ENCODE data around the gene OR6S1. TPM values are rescaled to one million over a fixed set of nuclear protein-coding genes. Genes with fewer than 3 reads are reported as not detected.

OR6S1 gene
- total RNA-seq, 1 donor from 2014 or later, result not detected

- H3K4me1 Mint-ChIP-seq, result peaks cover 58% of the 10 kb centered on the region
Measured at GRCh38 chr14:20631880-20632389, 9.6 kb downstream of the OR6S1 start.

GRCh38 chr14:20631023-20631879, 10.2 kb downstream of the OR6S1 start:
- CTCF ChIA-PET, result interaction anchor here (0.9 to 5.7 kb wide), 5 partner anchors 20 to 305 kb away, joined by 3 to 43 read pairs (median 4); no protein-coding TSS in a partner anchor
- DNase-seq (no peak), ATAC-seq (ENCODE audit: low read depth) (no peak)
- intact Hi-C loops (cut with micrococcal nuclease), result loop anchor here (1.0 to 10.0 kb wide), 3 partner anchors 8 to 444 kb away; partner anchors contain the start of genes ARHGEF40 and PARP2
- peak overlapping the region; percentile 82 for H3K4me3 Mint-ChIP-seq
- no peak for TF ChIP-seq CTCF (IDR thresholded peaks at IDR 0.05)
- POLR2A ChIA-PET, result interaction anchor here (1.3 to 2.5 kb wide), 5 partner anchors 9 to 288 kb away, joined by 4 to 18 read pairs (median 8); partner anchors contain the start of gene PARP2
- peaks cover 65% of the 10 kb centered on the region for H3K4me1 Mint-ChIP-seq
- H3K9me3 Mint-ChIP-seq, result peaks cover 4% of the 10 kb centered on the region
- H3K27ac Mint-ChIP-seq, result peak overlapping the region; percentile 84
- peaks cover 30% of the 10 kb centered on the region for H3K27me3 Mint-ChIP-seq
- peaks cover 5% of the 10 kb centered on the region for H3K36me3 Mint-ChIP-seq (ENCODE audit: low read depth)

More at GRCh38 chr14:20631880-20632389, 9.6 kb downstream of the OR6S1 start:
- no peak for ATAC-seq (ENCODE audit: low read depth)
- Mint-ChIP-seq H3K9me3 (peaks cover 4% of the 10 kb centered on the region), H3K27ac (peak overlapping the region; percentile 30), H3K27me3 (peaks cover 30% of the 10 kb centered on the region), H3K36me3 (ENCODE audit: low read depth) (peaks cover 5% of the 10 kb centered on the region), H3K4me3 (peak overlapping the region; percentile 82)
- ChIA-PET CTCF (interaction anchor here (0.6 to 5.7 kb wide), 5 partner anchors 20 to 305 kb away, joined by 3 to 43 read pairs (median 4); no protein-coding TSS in a partner anchor), POLR2A (interaction anchor here (0.9 to 2.5 kb wide), 6 partner anchors 10 to 289 kb away, joined by 3 to 18 read pairs (median 6); partner anchors contain the start of gene PARP2)
- no peak for DNase-seq
- TF ChIP-seq CTCF (IDR thresholded peaks at IDR 0.05), result no peak
- intact Hi-C loops (cut with micrococcal nuclease), result loop anchor here (1.0 to 10.0 kb wide), 4 partner anchors 9 to 443 kb away; partner anchors contain the start of genes ARHGEF40 and PARP2

GRCh38 chr14:20630340-20631022, 11.0 kb downstream of the OR6S1 start:
- peaks cover 26% of the 10 kb centered on the region for H3K27me3 Mint-ChIP-seq
- H3K36me3 Mint-ChIP-seq (ENCODE audit: low read depth), result peaks cover 5% of the 10 kb centered on the region
- peak overlapping the region; percentile 78 for H3K4me3 Mint-ChIP-seq
- peaks cover 4% of the 10 kb centered on the region for H3K9me3 Mint-ChIP-seq
- peaks cover 72% of the 10 kb centered on the region for H3K4me1 Mint-ChIP-seq
- no peak for DNase-seq
- H3K27ac Mint-ChIP-seq, result peak overlapping the region; percentile 84
- intact Hi-C loops (cut with micrococcal nuclease), result loop anchor here (1.0 to 10.0 kb wide), 5 partner anchors 7 to 444 kb away; partner anchors contain the start of genes ARHGEF40 and PARP2
- CTCF ChIA-PET, result interaction anchor here (0.9 to 5.7 kb wide), 4 partner anchors 19 to 243 kb away, joined by 3 to 43 read pairs (median 4); no protein-coding TSS in a partner anchor
- POLR2A ChIA-PET, result interaction anchor here (1.0 to 2.5 kb wide), 4 partner anchors 17 to 288 kb away, joined by 3 to 18 read pairs (median 8); partner anchors contain the start of gene PARP2
- ATAC-seq (ENCODE audit: low read depth), result peak; percentile 33
- no peak for TF ChIP-seq CTCF (IDR thresholded peaks at IDR 0.05)

GRCh38 chr14:20628063-20628854, 13.2 kb downstream of the OR6S1 start:
- Mint-ChIP-seq H3K4me1 (peaks cover 86% of the 10 kb centered on the region), H3K9me3 (no peaks in the 10 kb centered on the region), H3K36me3 (ENCODE audit: low read depth) (peaks cover 7% of the 10 kb centered on the region), H3K4me3 (no peak overlapping the region), H3K27me3 (peaks cover 23% of the 10 kb centered on the region), H3K27ac (no peak overlapping the region)
- ChIA-PET POLR2A (no interaction called here), CTCF (interaction anchor here (1.3 to 5.7 kb wide), 3 partner anchors 17 to 63 kb away, joined by 3 to 43 read pairs (median 3); no protein-coding TSS in a partner anchor)
- DNase-seq (no peak), ATAC-seq (ENCODE audit: low read depth) (no peak)
- intact Hi-C loops (cut with micrococcal nuclease), result loop anchor here (10.0 kb wide), 1 partner anchor 637 kb away; the partner anchor contains the start of gene HNRNPC
- TF ChIP-seq CTCF (IDR thresholded peaks at IDR 0.05), result no peak
